ENCODE results near the gene LAMA2.

Gene LAMA2

DNA sequence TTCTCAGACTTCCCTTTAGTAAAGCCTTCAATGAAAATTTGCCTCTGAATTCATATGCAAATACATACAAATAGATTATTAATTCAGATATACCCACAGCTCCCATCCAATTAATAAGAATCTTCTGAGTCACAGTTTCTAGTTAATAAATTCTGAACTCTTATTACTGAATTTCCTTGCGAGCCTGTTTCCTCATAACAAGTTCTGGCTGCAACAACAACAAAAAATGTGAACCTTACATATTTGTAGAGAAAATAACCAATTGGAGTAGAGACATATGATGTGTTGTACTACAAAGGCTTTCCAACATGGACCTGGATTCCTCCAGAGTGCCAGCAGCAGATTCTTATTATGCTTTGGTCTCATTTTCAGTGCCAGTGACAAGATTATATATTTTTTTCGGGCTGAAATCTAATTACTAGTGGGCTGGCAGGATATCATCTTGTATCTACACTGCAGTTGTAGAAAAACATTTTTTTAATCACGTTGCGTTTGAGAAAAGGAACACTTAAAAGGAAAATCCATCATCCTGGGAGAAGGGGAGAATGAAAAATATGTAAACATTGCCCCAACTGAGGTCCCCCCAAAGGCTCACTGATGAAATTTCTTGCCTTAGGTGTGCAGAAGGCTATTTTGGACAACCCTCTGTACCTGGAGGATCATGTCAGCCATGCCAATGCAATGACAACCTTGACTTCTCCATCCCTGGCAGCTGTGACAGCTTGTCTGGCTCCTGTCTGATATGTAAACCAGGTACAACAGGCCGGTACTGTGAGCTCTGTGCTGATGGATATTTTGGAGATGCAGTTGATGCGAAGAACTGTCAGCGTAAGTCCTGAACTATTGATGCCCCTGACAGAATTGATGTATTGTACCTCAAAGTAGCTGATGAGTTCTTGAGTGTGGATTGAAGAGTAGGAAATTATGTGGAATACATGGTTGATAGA, 404.6 kb downstream of the LAMA2 start:
- H3K4me3 ChIP-seq (ENCODE audit: low read depth, low read length): no peak overlapping the region
- TF ChIP-seq CTCF (conservative IDR thresholded peaks at IDR 0.05; ENCODE audit: low read depth, low read length): no peak
- DNase-seq (ENCODE audit: low read depth): no peak

DNA sequence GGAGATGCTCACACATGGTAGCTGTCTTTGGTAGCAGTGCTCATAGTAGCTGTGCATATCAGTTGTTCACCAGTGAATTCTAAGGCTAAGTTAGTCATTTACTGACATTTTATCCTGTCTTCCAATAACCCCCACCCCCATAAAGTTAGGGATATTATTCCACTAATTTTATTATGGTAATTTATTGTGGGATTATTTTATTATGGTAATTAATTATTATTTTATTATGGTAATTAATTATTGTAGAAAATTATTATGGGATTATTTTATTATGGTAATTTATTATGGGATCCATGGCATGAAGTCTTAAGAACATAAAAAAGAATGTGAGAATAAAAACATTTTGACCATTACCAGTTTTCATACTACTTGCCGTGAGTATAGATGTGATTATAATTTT, 406.5 kb downstream of the LAMA2 start:
- H3K4me3 ChIP-seq (ENCODE audit: low read depth, low read length): no peak overlapping the region
- no peak for TF ChIP-seq CTCF (conservative IDR thresholded peaks at IDR 0.05; ENCODE audit: low read depth, low read length)
- no peak for DNase-seq (ENCODE audit: low read depth)

DNA sequence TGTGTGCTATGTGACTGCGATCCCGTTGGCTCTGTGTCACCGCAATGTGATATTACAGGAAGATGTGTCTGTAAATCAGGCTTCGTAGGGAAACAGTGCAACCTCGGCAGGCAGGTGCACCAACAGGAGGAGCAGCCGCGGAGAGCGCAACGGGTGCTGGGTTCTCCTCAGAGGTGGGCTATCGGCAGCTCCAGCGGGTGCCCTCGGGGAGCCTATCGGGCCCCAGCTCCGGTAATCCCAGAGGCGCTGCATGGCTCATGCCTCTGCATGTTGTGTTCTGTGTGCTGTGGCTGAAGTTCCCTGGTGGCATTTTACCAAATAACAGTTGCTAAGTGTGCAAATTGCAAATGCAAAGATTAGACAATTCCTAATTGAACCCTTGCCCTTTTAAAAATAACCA, 409.9 kb downstream of the LAMA2 start:
- DNase-seq (ENCODE audit: low read depth): no peak
- no peak overlapping the region for H3K4me3 ChIP-seq (ENCODE audit: low read depth, low read length)
- TF ChIP-seq CTCF (conservative IDR thresholded peaks at IDR 0.05; ENCODE audit: low read depth, low read length): no peak

DNA sequence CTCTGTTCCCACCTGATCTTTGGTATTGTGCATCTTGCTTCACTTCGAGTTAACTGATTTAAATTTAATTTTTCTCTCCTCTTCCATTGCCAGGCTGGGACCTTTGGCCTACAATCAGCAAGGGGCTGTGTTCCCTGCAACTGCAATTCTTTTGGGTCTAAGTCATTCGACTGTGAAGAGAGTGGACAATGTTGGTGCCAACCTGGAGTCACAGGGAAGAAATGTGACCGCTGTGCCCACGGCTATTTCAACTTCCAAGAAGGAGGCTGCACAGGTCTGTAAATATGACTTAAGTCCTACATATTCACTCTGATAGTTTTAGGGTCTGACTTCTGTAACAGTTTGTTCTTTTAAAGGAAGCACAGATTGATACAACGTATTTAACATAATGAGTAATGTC, 414.7 kb downstream of the LAMA2 start:
- DNase-seq (ENCODE audit: low read depth): no peak
- no peak for TF ChIP-seq CTCF (conservative IDR thresholded peaks at IDR 0.05; ENCODE audit: low read depth, low read length)

DNA sequence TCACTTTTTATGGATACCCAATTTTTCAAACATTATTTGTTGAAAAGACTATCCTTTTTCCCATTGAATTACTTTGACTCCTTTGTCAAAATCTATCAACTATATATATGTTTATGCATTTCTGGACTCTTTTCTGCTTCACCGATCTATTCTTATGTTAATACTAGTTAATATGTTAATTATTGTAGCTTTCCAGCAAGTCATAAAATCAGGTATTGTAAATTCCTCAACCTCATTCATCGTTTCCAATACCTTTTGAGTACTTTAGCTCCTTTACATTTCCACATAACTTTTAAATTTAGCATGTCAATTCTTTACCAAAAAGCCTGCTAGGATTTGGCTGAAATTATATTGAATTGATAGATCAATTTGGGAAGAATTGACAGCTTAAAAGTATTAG, 419.7 kb downstream of the LAMA2 start:
- no peak for TF ChIP-seq CTCF (conservative IDR thresholded peaks at IDR 0.05; ENCODE audit: low read depth, low read length)
- no peak overlapping the region for H3K4me3 ChIP-seq (ENCODE audit: low read depth, low read length)
- DNase-seq (ENCODE audit: low read depth): no peak

More for the DNA sequence above, 414.7 kb downstream of the LAMA2 start:
- no peak overlapping the region for H3K4me3 ChIP-seq (ENCODE audit: low read depth, low read length)

DNA sequence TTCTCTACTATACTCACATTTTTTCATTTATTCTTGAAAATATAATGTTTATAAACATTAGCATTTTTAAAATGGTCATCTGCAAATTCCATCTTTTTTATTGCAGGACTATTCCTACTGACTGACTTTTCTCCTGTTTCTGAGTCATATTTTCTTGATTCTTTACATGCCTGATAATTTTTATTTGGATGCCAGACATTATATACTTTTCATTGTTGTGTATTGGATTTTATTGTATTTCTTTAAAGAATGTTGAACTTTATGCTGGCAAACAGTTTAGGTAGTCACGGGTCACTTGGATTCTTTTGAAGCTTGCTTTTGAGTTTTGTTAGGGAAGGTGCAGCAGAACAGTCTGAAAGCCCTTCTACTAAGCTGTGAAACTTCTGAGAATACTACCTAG, 423.9 kb downstream of the LAMA2 start:
- DNase-seq (ENCODE audit: low read depth): no peak
- no peak overlapping the region for H3K4me3 ChIP-seq (ENCODE audit: low read depth, low read length)
- TF ChIP-seq CTCF (conservative IDR thresholded peaks at IDR 0.05; ENCODE audit: low read depth, low read length): no peak

GRCh38 chr6:129307845-129308244, 424.9 kb downstream of the LAMA2 start:
- no peak for DNase-seq (ENCODE audit: low read depth)
- H3K4me3 ChIP-seq (ENCODE audit: low read depth, low read length): no peak overlapping the region
- no peak for TF ChIP-seq CTCF (conservative IDR thresholded peaks at IDR 0.05; ENCODE audit: low read depth, low read length)

Data from choroid plexus epithelial cell (primary cell).